ENCODE results near the gene USP20.
A peak's percentile ranks its signal among the peaks of the same experiment; 100 is the strongest.

Gene USP20

GRCh38 chr9:129858167-129858962, 23.1 kb downstream of the USP20 start:
- DNase-seq, result no peak

- DNase-seq, result peak; percentile 62 to 70
Observed at GRCh38 chr9:129860653-129861446, 25.6 kb downstream of the USP20 start.

GRCh38 chr9:129861447-129861827, 26.2 kb downstream of the USP20 start:
- no peak for DNase-seq

GRCh38 chr9:129863059-129863690, 27.9 kb downstream of the USP20 start:
- peak; percentile 79 to 80 for DNase-seq

GRCh38 chr9:129864991-129865647, 29.9 kb downstream of the USP20 start:
- peak in 1 of 2 experiments; percentile 32 for DNase-seq

GRCh38 chr9:129865668-129866320, 30.5 kb downstream of the USP20 start:
- no peak for DNase-seq

- DNase-seq, result peak; percentile 54 to 59
Observed at GRCh38 chr9:129866394-129867135, 31.3 kb downstream of the USP20 start.

- peak; percentile 64 to 67 for DNase-seq
Observed at GRCh38 chr9:129867136-129868022, 32.1 kb downstream of the USP20 start.

GRCh38 chr9:129868023-129868871, 33.0 kb downstream of the USP20 start:
- no peak for DNase-seq

- DNase-seq, result peak; percentile 87 to 88
Observed at GRCh38 chr9:129868872-129869486, 33.7 kb downstream of the USP20 start.

GRCh38 chr9:129869585-129870501, 34.6 kb downstream of the USP20 start:
- peak; percentile 18 to 24 for DNase-seq

GRCh38 chr9:129871046-129871445, 35.8 kb downstream of the USP20 start:
- no peak for DNase-seq

GRCh38 chr9:129873563-129874190, 38.4 kb downstream of the USP20 start:
- DNase-seq, result no peak

GRCh38 chr9:129874261-129875101, 39.2 kb downstream of the USP20 start:
- no peak for DNase-seq

GRCh38 chr9:129875181-129875611, 39.9 kb downstream of the USP20 start:
- DNase-seq, result peak in 1 of 2 experiments; percentile 43

GRCh38 chr9:129875687-129876395, 40.6 kb downstream of the USP20 start:
- DNase-seq, result no peak

Data from activated T-cell treated with anti-CD3 and anti-CD28 coated beads, Interleukin-2, amount 50 U/mL, for 48 hours (primary cell).